Urinary bladder (tissue), 4 donors: ENCODE measurements around the gene B3GALT2. TPM values are rescaled to one million over a fixed set of nuclear protein-coding genes. Genes with fewer than 3 reads are reported as not detected.
"Not testable (repeated sequence)": the region's sequence is repeated elsewhere in the genome, so short reads cannot be mapped to it uniquely, and the experiment has no call there.

Experiments
- DNase-seq: peaks from one replicate; pipeline ENCODE4 v3.0.0-alpha.2; 2015; ENCODE audit errors: extremely low spot score
- H3K27ac ChIP-seq: one replicate; pipeline ENCODE4 v1.5.1; 2013; ENCODE audit warnings: low read depth, mild to moderate bottlenecking, moderate library complexity
- H3K36me3 ChIP-seq: one replicate; pipeline ENCODE4 v1.6.1; 2013; ENCODE audit warnings: mild to moderate bottlenecking, moderate library complexity; ENCODE audit not compliant: insufficient read depth
- H3K4me1 ChIP-seq: one replicate; pipeline ENCODE4 v1.6.1; 2013; ENCODE audit warnings: mild to moderate bottlenecking, moderate library complexity; ENCODE audit not compliant: insufficient read depth
- H3K4me3 ChIP-seq: one replicate; pipeline ENCODE4 v1.5.1; 2013; ENCODE audit warnings: low read depth, low read length
- WGBS: extraction: QIAGEN DNeasy Blood & Tissue Kit; methylation state at CpG from one replicate; pipeline ENCODE4 v1.1.7; 2013; 5-methylcytosine and 5-hydroxymethylcytosine counted together
- polyA plus RNA-seq: library from polyadenylated mRNA; stranded (reverse); fragments of 200-250 nt; gene quantifications from one replicate; pipeline ENCODE4 v1.2.3, GENCODE V29; 2013
- total RNA-seq: library from RNA; depleted of rRNA; stranded (reverse); fragments of >200 nt; gene quantifications from one replicate; pipeline ENCODE4 v1.2.3, GENCODE V29; 2014
- donor health status: healthy with polysubstance abuse.
- donor health status: healthy.

The B3GALT2 gene, protein sequence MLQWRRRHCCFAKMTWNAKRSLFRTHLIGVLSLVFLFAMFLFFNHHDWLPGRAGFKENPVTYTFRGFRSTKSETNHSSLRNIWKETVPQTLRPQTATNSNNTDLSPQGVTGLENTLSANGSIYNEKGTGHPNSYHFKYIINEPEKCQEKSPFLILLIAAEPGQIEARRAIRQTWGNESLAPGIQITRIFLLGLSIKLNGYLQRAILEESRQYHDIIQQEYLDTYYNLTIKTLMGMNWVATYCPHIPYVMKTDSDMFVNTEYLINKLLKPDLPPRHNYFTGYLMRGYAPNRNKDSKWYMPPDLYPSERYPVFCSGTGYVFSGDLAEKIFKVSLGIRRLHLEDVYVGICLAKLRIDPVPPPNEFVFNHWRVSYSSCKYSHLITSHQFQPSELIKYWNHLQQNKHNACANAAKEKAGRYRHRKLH
- total RNA-seq: 19.5 TPM
- polyA plus RNA-seq: 3.5 TPM

DNA sequence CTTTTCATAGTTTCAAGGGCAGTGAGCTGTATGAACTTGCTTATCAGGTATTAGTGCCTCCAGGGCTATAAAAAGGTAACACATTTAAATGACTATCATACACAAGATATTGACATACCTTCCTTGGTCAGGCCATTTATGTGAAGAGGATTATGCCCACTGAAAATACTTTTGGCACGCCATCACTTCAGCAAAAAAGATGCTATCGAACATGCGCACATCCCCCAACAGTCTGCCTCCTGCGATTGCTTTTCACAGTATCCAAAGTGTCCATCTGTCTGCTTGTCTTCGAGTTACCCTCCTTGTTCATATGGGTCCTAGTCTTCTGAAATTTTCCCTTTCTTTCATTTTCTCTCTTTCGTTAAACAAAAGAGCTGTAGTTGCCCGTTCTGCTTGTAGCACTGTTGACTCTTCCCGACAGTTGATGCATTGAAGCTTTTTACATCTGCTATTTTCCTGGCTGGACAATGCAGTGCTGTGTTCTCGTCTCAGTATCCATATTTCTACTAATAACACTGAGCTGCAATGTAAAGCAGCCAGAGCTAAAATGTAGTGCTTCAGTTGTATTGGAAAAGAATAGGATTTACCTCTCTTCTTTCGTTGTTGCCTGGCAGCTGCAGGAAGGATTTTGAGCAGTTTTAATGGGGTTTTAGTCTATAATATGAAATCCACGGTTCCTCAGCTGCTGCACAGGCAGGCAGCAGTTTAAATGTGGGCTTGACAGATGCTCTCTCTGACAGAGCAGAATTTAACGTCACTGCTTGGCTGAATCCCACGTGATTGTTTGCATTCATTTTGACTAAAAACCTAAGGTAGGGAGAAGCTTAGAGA lies at the start of gene B3GALT2:
B3GALT2 (minus strand) TSS at position 713 of the 831 bp plus-strand sequence. CDS start 5,051 bp downstream, outside the sequence.
- Histone ChIP-seq H3K36me3 (no peaks in the 10 kb centered on the region), H3K4me3 (peak within 1 kb of the TSS; percentile 39), H3K4me1 (no peaks in the 10 kb centered on the region), H3K27ac (peak within 1 kb of the TSS; percentile 16)
- 15% methylated on average over 13 of the region's 13 CpGs for WGBS
- DNase-seq: no peak

DNA sequence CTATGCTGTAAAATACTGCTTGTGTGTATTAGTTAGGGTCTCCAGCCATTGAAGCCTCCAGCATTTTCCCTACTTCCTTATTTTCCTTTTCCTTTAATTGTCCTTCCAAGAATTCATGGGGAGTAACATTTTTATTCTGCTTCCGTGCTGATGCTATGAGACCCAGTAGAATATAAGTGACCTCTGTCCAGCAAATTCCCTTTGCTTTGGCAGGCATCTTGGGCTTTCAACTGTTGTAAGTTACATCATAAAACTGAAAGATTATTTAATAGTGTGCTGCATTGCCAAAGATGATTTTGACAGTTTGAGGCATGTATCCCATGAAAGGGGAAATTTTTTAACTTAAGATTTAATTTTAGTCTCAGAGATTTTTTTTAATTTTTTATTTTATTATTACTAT lies 48.1 kb upstream of the B3GALT2 start:
- H3K4me1 ChIP-seq: no peaks in the 10 kb centered on the region
- no peak overlapping the region for H3K4me3 ChIP-seq
- no peak for DNase-seq
- no peaks in the 10 kb centered on the region for H3K36me3 ChIP-seq
- 44% methylated on average over 1 of the region's 1 CpG for WGBS
- no peak overlapping the region for H3K27ac ChIP-seq

DNA sequence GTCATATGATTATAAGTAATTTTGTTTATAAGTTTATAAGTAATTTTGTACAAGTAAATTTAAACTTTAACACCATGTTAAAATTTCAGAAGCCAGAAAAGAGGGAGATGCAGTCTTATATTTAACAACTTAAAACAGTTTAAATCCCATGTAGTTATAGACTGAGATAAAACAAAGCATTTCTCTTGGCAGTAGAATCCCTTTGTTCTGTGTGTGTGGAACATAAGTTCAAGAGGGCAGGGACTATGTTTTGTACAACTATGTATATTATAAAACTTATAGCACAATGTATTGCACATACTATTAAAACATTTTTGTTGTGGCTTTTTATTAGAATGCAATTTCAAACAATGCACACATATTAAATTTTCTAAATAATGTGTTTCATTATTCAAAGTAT lies 44.7 kb upstream of the B3GALT2 start:
- not testable (repeated sequence) for H3K36me3 ChIP-seq, H3K27ac ChIP-seq, H3K4me3 ChIP-seq, H3K4me1 ChIP-seq, DNase-seq

DNA sequence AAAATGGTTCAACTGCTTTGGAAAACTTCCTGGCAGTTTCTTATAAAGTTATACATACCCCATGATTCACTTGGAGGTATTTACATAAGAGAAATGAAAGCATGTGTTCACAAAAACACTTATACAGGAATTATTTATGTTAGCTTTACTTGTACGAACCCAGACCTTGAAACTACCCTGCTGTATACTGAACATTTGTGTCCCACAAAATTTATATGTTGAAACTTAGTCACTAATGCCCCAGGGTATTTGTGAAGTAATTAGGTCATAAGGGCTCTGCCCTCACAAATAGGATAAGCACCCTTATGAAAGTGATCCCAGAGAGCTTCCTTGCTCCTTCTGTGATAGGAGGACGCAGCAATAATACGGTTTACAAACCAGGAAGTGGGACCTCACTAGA lies 42.7 kb upstream of the B3GALT2 start:
- Histone ChIP-seq H3K4me1 (no peaks in the 10 kb centered on the region), H3K36me3 (no peaks in the 10 kb centered on the region), H3K27ac (no peak overlapping the region), H3K4me3 (no peak overlapping the region)
- WGBS: 78% methylated on average over 3 of the region's 3 CpGs
- DNase-seq: no peak

DNA sequence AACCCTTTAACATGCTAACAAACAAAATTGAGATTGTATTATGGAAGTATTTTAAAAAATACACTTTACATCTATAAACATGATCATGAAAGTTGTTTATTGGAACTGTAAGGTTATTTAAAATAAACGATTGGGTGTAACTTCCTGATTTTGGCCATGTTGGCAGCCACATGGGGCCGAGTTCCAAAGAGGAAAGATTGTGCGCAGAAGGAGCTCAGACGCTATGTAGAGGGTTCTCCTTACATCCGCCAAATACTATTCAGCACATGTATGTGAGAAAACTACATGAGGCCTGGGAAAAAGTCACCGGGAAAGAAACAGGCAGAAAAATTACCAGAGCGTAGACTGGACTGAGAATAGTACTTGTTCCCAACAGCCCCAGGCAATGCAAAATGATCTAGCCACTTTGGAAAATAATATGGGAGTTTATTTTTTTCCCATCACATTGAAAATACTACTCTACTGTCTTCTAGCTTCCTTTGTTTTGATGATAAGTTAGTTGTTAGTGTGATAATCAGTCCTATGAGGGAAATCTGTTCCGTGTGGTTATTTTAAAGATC lies 35.7 kb upstream of the B3GALT2 start:
- WGBS: 66% methylated on average over 8 of the region's 8 CpGs
- no peak for DNase-seq
- Histone ChIP-seq H3K4me3 (no peak overlapping the region), H3K4me1 (no peaks in the 10 kb centered on the region), H3K27ac (no peak overlapping the region), H3K36me3 (no peaks in the 10 kb centered on the region)

DNA sequence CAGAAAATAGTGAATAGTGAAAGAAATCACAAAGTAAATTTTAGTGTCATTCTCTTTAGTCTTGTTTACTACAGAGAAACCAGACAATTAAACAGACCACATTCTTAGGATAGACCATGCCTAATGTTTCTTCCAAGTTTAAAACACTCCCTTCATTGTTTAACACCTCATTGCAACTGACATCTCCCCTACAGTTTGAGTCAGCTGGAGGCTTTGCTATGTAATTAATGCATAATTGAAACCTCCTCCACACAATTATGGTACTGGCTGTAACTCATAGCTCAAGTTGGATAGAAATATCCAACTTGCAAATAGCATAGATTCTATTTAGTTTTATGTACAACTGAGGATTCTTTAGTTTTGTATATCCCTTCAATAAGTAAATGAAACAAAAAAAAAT lies 35.2 kb upstream of the B3GALT2 start:
- Histone ChIP-seq H3K36me3 (no peaks in the 10 kb centered on the region), H3K27ac (no peak overlapping the region), H3K4me1 (no peaks in the 10 kb centered on the region), H3K4me3 (no peak overlapping the region)
- no peak for DNase-seq

DNA sequence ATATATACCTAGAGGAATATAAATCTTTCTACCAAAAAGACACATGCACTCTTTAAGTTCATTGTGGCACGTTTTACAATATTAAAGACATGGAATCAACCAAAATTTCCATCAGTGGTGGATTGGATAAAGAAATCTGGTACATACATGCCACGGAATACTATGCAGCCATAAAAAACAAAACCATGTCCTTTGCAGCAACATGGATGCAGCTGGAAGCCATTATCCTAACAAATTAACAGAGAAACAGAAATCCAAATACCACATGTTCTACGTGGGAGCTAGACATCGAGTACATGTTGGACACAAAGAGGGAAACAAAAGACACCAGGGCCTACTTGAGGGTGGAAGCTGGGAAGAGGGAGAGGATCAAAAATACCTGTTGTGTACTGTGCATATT lies 33.0 kb upstream of the B3GALT2 start:
- Histone ChIP-seq H3K4me1 (no peaks in the 10 kb centered on the region), H3K36me3 (no peaks in the 10 kb centered on the region), H3K27ac (no peak overlapping the region), H3K4me3 (no peak overlapping the region)
- 96% methylated on average over 4 of the region's 4 CpGs for WGBS
- no peak for DNase-seq

DNA sequence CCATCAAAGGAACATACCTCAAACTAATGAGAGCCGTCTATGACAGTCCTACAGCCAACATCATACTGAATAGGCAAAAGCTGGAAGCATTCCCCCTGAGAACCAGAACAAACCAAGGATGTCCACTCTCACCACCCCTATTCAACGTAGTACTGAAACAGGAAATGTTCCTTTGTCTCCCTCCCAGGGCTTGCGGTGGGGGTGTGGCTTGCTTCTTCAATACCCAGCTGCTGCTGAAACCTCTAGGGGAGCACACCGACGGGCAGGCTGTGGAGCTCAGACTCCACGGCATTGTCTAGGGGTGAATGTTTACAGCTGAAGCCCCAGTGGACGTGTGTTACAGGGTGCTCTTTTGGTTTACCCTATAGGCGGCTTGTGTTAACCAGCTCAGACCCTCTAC lies 30.5 kb upstream of the B3GALT2 start:
- no peak for DNase-seq
- 89% methylated on average over 8 of the region's 8 CpGs for WGBS
- Histone ChIP-seq H3K4me1 (no peaks in the 10 kb centered on the region), H3K27ac (no peak overlapping the region), H3K4me3 (no peak overlapping the region), H3K36me3 (peaks cover 3% of the 10 kb centered on the region)

DNA sequence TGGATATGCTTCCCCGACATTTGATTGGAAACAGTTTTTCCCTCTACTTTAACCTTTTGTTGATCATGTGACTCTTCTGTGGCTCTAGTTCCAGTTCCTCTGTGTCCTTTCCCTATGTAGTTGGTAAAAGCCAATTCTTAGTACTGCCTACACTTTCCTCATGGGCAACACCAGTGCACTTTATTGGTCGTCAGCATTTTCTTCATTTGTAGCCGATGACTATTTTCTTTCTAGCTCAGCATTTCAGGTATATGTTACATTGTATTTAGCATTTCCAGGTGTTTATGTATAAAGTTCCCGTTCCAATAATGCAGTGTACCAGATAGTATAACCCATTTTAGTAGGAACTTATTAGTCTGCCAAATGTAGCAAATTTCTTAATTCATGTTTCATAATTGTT lies 27.6 kb upstream of the B3GALT2 start:
- Histone ChIP-seq H3K27ac (no peak overlapping the region), H3K4me1 (no peaks in the 10 kb centered on the region), H3K36me3 (peaks cover 4% of the 10 kb centered on the region), H3K4me3 (no peak overlapping the region)
- DNase-seq: no peak
- WGBS: 98% methylated on average over 4 of the region's 4 CpGs

DNA sequence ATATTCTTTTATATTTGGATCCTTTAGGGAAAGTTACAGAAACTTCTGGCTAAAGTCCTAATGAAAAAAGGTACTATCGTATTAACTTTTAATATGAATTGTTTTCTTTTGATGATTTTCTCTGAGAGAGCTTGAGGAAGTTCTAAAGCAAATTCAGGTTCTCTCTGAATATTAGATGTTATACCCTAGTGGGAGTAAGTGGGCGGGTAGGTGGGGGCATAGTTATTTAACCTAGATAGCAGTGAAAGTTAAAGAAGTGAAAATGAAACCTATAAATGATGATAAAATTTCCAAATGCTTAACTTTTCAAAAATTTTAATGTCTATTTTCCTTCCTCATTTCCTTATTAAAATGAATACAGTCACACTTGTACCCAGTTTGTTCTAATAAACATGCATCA lies 26.2 kb upstream of the B3GALT2 start:
- no peak for DNase-seq
- WGBS: 98% methylated on average over 2 of the region's 2 CpGs

DNA sequence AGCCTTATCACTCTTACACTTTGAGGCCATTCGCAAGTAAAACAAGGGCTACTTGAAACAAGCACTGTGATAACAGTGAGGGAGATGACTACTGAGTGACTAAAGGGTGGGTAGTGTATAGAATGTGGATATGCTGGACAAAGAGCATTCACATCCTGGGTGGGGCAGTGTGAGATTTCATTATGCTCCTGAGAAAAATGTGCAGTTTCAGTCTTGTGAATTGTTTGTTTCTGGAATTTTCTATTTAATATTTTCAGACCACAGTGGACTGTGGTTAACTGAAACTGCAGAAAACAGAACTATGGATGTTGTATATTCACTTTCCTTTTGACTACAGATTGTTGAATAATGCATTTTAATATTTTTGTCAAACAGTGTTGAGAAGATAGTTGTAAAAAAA lies 25.1 kb upstream of the B3GALT2 start:
- Histone ChIP-seq H3K4me3 (no peak overlapping the region), H3K36me3 (peaks cover 4% of the 10 kb centered on the region), H3K27ac (no peak overlapping the region), H3K4me1 (no peaks in the 10 kb centered on the region)
- 86% methylated on average over 1 of the region's 1 CpG for WGBS
- no peak for DNase-seq

More for the DNA sequence above, 26.2 kb upstream of the B3GALT2 start:
- Histone ChIP-seq H3K36me3 (peaks cover 4% of the 10 kb centered on the region), H3K27ac (no peak overlapping the region), H3K4me3 (no peak overlapping the region), H3K4me1 (no peaks in the 10 kb centered on the region)

DNA sequence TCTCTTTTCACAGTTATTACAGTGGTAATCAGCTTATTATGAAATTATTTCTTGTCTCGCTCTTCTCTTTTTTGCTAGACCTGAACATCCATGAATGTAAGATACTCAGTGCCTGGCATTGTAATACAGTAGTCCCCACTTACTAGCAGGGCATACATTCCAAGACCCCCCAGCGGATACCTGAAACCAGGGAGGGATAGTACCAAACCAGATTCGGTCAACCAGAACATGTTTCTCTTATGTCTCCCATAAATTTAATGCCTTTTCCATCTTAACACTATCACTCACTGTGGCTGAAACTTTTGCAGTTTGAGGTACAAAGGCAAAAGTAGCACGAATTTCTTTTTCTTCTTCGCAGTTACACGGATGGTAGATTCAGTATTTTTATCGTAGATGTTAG lies 24.6 kb upstream of the B3GALT2 start:
- 98% methylated on average over 7 of the region's 7 CpGs for WGBS
- peaks cover 4% of the 10 kb centered on the region for H3K36me3 ChIP-seq
- no peak overlapping the region for H3K27ac ChIP-seq
- H3K4me1 ChIP-seq: no peaks in the 10 kb centered on the region
- DNase-seq: no peak
- no peak overlapping the region for H3K4me3 ChIP-seq

DNA sequence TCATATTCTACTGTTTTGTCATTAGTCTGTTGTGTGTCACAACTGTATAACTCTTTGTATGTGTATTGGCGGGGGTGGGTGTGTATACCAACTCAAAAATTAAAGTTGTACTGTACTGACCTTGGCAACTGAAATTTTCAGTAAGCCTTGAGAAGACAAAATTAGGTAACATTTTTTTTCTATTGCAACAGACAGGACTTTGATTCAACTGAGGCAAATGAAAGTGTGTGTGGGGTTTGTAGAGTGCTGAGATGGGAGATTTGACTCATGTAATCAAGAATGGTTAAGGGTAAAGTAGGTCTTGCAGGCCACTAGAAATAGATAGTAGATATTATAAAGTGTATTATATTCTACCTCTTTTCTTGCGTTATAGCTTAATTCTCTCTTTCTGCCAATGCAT lies 14.6 kb upstream of the B3GALT2 start:
- H3K4me3 ChIP-seq: no peak overlapping the region
- DNase-seq: no peak
- H3K36me3 ChIP-seq: peaks cover 2% of the 10 kb centered on the region
- WGBS: over 99% methylated on average over 2 of the region's 2 CpGs
- no peaks in the 10 kb centered on the region for H3K4me1 ChIP-seq
- H3K27ac ChIP-seq: no peak overlapping the region

DNA sequence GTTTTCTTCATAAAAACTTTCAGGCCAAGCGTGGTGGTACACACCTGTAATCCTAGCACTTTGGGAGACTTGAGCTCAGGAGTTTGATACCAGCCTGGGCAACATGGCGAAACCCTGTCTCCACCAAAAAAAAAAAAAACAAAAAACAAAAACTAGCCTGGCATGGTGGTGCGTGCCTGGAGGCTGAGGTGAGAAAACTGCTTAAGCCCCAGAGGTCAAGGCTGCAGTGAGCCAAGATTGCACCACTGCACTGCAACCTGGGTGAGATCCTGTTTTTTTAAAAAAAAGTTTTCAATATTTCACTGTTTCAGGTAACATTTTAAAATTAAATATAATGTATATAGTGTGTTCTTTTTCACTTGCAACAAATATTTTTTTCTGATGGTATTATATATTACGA lies 13.5 kb upstream of the B3GALT2 start:
- no peak for DNase-seq
- Histone ChIP-seq H3K36me3 (peaks cover 2% of the 10 kb centered on the region), H3K4me1 (no peaks in the 10 kb centered on the region), H3K4me3 (no peak overlapping the region), H3K27ac (no peak overlapping the region)
- WGBS: 97% methylated on average over 4 of the region's 4 CpGs
